GM19395 (cell line): ENCODE data around the gene PRICKLE1.

Experiments
- ATAC-seq: cut with Tn5 transposase; IDR thresholded peaks from one replicate; pipeline ENCODE4 v1.9.1; 2021; ENCODE audit warnings: mild to moderate bottlenecking, moderate library complexity; ENCODE audit not compliant: unreplicated experiment

Gene PRICKLE1

DNA sequence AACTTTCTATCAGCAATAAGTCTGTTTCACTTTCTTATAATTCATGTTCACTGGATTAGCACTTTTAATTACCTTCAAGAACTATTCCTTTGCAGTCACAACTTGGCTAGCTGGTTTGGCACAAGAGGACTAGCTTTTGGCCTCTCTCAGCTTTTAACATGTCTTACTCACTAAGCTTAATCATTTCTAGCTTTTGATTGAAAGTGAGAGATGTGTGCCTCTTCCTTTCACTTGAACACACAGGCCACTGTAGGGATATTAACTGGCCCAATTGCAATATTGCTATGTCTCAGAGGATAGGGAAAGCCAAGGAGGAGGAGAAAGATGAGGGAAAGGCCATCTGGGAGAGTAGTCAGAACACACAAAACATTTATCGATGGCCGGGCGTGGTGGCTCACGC, 92.7 kb downstream of the PRICKLE1 start:
- ATAC-seq, result no peak

DNA sequence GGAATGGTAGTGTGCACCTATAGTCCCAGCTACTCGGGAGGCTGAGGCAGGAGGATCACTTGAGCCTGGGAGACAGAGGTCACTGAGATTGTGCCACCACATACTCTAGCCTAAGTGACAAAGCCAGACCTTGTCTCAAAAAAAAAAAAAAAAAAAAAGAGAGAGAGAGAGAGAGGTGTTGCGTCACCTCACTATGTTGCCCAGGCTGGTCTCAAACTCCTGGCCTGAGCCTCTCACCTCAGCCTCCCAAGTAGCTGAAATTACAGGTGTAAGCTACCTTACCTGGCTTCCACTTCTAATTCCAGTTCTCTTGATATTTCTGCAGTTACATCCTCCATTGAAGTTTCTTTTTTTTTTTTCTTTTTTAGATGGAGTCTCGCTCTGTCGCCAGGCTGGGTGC, 94.3 kb downstream of the PRICKLE1 start:
- no peak for ATAC-seq

DNA sequence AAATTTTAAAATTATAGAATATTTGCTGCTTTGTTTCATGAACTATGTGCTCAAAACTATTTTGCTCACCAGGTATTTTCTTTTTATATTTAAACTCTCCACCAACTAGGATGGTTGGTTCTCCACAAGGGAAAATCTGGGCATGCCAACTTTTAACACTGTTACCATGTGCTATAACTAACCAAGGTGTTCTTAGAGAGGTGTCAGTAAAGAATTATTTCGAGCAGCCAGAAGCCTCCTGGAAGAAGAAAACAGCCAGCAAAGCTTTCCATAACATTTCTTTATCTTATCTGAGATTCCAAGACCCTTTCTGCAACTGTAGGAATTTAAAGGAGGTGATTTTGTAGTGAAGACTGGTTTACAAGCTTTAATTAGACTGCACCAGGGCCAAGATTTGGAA, 97.3 kb downstream of the PRICKLE1 start:
- ATAC-seq, result no peak

DNA sequence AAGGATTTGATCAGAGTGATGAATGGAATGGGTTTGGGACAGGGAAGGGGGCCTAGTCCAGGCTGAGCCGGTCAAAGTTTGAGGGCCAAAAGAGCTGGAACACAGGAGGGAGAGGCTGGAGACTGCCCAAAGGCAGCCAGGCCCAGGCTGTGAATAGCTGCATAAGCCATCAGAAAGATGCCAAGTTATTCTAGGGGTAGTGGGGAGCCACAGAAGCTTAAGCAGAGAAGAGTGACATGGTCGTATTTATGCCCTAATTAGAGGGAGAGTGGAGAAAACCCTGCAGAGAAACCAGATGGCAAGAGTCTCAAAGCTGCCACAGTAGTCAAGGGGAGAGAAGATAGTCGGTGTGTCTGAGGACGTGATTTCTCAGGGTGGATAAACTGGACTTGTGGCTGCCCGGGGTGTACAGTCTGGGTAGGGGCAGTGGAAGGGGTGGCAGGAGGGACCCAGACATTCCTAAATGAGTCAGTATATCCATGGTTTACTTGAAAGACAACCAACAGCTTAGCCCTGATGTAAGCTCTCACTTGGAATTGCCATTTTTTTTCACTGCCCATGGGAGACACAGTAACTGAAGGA, 99.2 kb downstream of the PRICKLE1 start:
- ATAC-seq, result no peak

DNA sequence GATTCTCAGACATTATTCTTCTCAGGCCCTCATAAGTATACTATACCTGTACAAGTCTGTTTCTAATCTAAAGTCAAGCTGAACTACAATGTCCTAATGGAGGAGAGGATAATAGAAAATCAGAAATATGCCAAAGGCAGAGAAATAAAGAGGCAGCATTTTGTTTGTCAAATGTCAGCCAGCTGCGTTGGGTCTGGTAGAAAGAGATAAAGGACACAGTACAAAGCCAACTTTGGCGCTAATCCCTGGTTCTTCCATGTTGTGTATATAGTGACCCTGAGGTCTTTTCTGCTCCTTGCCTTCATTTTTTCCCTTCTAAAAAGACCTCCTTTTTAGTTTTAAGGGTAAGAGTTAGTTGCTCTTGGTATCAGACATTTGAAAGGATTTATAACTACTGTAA, 103.1 kb downstream of the PRICKLE1 start:
- no peak for ATAC-seq

DNA sequence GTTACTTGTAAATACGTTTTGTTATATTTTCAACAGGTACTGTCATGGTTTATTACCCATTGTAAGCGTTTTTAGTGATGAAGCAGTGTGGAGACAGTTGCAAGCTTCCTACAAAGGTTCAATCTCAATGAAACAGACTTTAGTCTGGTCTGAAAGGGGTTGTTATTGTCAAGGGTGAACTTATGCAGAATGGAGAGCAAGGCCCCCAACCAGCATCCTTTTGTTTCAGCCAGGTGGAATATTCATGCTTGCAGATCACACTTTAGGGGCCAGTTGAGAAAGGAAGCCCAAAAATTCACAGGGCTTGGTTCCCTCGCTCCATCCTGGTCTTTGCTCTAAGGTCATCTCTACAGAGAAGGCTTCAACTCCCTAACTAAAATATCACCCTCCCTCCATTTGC, 103.7 kb downstream of the PRICKLE1 start:
- no peak for ATAC-seq

DNA sequence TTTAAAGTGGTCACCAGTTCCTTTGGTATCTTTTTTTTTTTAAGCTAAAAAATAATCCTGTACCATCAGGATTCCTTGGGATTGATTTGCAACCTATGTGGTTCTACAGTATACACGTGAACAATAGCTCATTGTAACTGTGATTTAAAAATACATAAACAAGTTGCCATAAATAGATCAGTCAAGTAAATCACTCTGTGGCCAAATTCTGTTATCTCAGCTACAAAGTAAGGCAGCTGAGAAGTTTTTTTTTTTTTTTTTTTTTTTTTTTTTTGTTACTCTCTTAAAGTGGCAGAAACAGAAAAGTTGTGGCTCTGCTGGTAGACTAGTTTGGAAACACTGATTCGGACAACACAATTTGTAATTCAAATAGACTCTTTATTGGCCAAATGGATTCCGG, 104.5 kb downstream of the PRICKLE1 start:
- ATAC-seq, result no peak

DNA sequence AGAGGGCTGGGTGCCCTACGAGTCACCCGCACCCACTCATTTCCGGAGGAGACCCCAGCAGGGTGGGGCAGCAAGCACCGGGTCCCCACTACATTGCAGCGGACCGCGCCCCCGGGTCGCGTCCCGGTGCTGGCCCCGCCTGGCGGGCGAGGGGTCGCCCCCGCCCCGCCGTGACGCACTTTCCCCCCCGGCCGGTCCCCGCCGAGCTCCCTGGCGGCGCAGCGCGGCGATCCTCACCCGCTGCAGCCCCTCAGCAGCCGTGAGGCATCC, 106.1 kb downstream of the PRICKLE1 start:
- ATAC-seq, result peak; percentile 37

DNA sequence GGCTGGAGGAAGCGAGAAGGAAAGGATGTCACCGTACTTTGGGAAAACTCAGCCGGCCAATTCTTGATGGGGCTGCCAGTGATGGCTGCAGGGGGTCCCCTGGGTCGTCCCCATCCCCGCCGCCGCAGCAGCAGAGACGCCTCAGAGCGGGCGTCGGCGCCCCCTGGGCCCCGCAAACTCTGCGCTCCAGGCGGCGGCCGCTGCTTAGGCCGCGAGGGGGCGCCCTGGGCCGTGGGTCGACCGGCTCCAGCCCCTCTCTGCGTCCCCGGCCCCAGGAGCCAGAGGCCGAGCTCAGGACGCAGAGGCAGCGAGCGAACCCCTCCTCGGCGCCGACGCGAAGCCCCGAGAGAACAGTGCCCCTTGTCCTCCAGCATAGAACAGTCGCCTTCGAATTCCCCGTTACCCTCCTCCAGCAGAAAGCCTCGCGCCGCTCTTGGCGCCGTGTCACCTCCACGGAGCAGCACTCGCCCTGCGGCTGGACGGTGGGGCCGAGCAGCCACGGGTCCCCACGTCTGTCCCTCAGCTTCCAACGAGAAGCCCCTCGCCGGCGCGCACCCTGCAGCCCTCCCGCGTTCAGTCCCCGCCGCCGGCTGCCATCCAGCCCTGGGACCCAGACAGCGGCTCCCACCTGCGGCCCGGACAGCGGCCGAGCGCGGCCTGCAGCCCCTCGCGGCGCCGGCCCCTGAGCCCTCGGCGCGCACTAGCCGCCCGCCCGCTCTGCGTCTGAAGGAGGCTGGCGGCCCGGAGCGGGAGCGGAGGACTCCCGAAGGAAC, 106.6 kb downstream of the PRICKLE1 start:
- peak; percentile 70 for ATAC-seq

DNA sequence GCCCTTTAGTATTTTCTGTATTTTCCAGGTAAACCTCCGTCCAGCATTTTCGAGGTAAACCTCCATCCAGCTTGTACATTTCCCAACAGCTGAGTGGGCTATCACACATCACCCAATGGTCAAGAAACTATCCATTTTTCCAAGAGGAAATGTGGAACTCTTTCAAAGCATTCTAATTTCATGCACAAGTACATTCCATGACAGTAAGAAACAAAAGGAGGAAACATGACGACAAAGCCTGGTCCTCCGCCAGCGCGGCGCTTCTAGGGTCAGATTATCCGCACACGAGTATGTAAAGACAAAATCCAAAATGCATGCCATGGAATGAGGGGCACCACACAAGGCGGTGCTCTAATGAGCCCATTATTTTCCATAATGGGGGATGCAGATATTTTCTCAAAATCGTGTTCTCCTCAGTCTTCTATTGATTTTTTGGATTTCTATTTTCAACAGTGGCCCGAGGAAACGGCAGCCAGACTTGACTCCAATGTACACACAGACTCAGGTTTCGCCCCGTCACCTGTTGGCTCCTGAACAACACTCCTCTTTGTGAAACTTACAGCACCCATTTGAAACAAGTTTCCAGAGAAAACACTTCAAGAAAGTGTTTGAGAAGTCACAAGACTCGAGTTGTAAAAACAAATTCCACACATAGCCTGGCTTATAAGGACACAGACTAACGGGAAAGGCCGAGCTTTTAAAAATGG, 107.4 kb downstream of the PRICKLE1 start:
- peak; percentile 0 for ATAC-seq

DNA sequence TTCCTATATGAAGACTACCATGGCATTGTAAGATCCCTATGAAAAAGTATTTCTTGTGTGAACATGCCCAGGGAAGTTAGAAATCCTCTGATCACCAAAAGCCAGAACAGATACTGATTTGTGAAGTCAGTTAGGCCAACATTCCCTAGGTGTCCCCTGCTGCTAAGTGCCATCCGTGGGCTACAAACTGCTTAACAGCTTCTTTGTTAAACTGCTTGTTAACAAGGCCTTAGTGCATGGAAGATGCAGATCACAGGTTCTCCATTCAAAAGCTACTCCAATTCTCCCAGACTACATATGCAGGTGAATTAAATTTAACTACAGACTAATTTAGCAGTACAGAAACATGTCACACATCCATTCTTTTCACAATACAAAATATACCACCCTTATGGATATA, 108.2 kb downstream of the PRICKLE1 start:
- ATAC-seq, result no peak

DNA sequence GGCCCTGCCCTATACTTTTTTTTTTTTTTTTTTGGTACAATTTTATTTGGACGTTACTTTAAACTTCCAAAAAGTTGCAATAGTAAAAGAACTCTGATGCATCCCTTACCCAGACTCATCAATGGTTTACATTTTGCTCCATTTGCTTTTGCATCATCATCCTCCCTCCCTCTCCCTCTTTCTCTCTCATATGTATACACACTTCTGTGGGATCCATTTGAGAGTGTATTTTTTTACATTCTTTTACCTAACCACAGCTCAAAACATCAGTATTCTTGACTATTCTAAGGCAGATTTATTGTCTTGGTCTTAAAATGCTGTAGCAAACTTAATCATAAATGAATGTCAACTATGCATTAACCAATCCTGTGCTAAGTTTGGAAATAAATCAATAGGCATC, 111.6 kb downstream of the PRICKLE1 start:
- no peak for ATAC-seq

DNA sequence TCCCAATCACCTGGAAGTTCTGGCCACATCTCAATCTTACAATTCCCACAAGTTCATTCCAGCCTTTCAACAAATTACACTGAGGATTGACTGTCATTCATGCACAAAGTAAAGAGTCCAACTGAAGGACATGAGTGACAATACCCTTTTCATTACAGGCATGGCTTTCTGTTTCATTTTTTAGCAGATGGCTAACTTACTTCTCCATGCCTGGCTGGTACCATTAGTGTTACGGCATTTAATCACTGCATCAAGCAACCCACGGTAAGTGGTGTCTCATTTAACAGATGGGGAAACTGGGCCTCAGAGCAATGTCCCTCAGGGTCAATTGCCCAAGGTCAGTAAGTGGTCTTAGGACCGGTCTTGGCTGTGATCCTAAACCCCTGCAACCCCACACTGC, 114.4 kb downstream of the PRICKLE1 start:
- ATAC-seq, result peak; percentile 48

DNA sequence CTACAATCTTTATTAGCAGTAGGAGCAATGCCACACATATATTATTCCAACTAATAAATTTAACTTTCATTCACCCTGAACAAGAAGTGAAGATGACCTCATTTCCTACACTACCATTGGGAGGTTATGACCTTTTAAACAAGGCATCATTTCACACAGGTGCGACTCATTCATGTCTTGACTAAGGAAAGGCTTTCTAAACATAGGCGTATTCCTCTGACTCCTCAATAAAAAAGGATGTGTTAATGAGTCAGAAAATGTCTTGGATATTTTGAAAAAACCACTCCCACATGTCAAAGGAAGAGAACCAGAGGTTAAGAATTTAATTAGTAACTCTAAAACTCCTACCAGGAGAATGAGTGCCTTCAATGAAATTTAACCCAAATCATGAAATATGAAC, 115.2 kb downstream of the PRICKLE1 start:
- no peak for ATAC-seq

DNA sequence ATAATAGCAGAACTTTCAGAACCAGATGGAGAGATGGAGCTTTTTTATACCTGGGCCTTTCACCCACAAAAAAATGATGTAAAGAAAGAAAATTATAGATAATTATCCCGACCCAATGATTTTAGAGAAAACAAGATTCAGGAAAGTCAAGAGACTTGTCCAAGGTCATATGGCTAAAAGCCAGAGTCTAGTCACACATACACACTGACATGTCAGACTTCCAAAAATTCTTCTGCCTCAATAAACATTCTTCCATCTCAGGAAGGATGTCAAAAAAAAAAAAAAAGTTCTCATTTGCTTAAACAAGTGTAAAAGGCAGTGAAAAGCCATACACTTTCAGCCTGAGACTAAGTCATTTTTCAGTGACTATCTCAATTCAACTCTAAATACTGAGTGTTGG, 116.0 kb downstream of the PRICKLE1 start:
- no peak for ATAC-seq

DNA sequence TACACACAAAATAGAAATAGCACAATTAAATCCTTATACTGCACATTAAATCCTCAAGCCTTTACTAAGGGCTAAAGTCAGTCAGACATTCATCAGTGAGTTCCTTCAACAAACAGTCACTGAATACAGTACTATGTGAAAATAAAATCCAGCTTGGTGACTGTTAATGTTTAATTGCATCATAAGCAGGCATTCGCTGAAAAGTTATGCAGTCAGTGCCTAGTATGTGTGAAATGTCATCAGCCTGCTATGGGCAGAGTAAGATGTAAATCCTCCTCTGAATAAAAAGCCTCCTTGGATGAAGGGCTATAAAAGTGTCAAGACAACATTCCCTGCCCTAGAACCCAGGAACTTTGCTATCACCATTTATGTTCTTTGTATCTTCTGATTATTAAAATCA, 116.4 kb downstream of the PRICKLE1 start:
- ATAC-seq, result no peak

DNA sequence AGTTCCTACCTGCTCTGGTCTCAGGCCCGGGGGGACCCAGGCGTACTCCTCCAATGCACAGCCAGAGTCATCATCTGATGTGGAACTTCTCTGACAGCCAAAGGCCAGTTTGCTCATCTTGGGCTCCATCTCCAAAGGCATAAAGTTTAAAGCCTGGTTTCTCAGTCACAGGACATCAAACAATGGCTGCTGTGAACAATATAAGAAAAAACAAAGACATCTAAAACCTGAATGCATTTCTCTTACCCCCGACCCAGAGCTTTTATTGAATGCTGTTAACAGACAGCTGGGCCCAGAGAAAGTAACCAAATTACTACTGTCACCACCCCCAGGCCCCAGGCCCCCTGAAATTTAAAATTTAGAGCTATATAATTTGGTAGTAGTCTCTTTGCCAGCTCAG, 117.2 kb downstream of the PRICKLE1 start:
- ATAC-seq, result no peak

DNA sequence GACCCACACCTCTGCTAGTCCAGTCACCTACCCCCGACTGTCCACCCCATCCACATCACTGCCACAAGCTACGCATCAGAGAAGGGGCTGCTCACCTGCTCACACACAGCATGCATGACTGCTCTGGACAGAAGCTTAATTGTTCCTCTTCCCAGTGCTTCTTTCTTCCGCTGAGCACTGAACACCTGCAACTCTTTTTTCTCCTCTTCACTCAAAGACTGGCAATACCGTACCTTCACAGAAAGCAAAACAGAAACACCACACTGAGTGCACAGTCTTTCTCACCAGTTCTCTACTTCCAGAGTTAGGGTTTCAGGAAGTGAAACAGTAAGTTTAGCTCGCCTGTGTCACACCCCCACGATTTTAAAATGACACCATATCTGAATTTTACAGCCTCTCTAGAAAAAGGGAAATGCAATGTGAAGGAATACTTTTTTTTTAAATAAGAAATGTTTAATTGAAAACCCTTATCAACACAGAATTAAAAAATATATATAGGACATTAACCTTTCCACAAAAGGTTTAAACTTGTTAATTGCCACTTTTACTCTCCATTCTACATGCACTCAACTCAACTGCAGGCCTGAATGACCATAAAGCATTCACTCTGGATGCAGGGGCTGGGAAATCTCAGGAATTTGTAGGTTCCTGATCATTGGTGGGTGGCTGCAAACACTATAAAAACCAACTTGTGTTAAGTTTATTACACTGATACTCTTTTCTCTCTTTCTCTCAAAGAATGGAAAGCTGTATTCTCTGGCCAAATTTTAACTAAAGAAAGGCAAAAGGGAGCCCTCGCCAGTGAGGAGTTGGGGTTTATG, 120.0 kb downstream of the PRICKLE1 start:
- peak; percentile 98 for ATAC-seq

DNA sequence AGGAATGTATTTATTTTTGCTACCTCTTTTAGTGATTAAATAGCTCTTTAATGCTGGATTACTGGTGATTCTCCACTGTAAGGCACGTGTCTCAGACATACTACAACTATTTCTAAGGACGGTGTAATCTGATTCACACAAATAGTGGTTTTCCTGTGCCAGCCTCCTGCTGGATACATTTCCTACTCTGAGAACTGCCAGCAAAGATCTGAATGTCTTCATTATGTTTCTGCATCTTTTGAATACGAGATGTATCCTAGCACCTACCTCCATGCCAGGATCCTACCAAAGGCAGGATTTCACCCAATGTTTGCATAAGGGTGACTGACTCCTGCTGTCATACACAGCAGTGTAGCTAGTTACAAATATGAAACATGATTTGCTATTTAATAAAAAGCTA, 120.6 kb downstream of the PRICKLE1 start:
- ATAC-seq, result peak; percentile 37

DNA sequence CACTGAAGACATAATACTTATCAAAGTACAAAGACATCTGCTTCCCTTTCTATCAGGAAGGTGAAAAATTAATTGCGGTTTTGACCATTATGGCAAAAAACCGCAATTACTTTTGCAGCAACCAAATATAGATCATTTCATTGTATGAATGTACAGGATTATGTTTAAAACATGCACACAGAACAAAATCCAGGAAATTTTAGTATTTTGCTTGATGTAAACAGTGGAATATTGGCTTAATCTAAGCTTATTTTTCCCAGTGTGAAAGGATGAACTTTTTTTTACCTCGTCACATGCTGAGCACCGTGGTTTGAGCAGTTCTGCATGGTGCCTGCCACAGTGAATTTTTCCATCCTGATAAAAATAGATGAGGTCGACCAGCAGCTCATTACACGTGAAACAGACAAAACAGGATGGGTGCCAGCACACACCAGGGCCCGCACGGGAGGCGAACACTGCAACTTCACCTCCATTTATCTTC, 121.2 kb downstream of the PRICKLE1 start:
- no peak for ATAC-seq

DNA sequence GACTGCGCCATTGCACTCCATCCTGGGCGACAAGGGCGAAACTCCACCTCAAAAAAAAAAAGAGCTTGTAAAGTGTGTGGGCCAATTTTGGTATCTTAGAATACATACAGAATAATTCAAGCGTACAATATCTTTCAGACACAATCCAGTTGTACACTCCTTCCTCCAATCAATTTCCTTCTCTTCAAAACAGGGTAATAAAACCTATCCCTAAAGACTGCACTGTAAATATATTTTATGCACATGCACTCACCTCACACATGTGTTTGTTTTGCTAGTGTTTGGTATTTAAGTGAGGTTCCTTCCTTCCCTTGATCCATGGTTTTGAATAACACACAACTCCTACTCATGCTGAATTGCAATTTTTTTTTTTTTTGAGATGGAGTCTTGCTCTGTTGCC, 125.9 kb downstream of the PRICKLE1 start:
- no peak for ATAC-seq
